MM.1S (cell line): ENCODE measurements around the gene SLC22A15.

Source experiments
- DNase-seq: peaks from one replicate; pipeline ENCODE4 v3.0.0-alpha.2; 2015
- H2AFZ ChIP-seq: fragments of 300-600 bp; sonication (generic); 2 replicates; pipeline ENCODE4 v1.6.0; 2016; ENCODE audit warnings: antibody characterized with exemption, low read length
- H3F3A ChIP-seq: fragments of 300-600 bp; sonication (generic); 2 replicates; pipeline ENCODE4 v1.6.1; 2016; ENCODE audit warnings: mild to moderate bottlenecking, antibody characterized with exemption, low read length, moderate library complexity, mixed read lengths; ENCODE audit not compliant: insufficient read depth
- H3K27ac ChIP-seq: fragments of 300-600 bp; sonication (generic); 2 replicates; pipeline ENCODE4 v1.5.1; 2016; ENCODE audit warnings: mild to moderate bottlenecking, low read length
- H3K27me3 ChIP-seq: fragments of 300-600 bp; sonication (generic); replicated peaks from 2 replicates; pipeline ENCODE4 v1.6.0; 2016; ENCODE audit warnings: low read length; ENCODE audit not compliant: insufficient read depth
- H3K36me3 ChIP-seq: fragments of 300-600 bp; sonication (generic); replicated peaks from 2 replicates; pipeline ENCODE4 v1.6.1; 2016; ENCODE audit warnings: mild to moderate bottlenecking, low read length, mixed read lengths; ENCODE audit not compliant: insufficient read depth
- H3K4me1 ChIP-seq: fragments of 300-600 bp; sonication (generic); 2 replicates; pipeline ENCODE4 v1.6.1; 2016; ENCODE audit warnings: low read length, mixed read lengths
- H3K4me2 ChIP-seq: fragments of 300-600 bp; sonication (generic); 2 replicates; pipeline ENCODE4 v1.6.0; 2016; ENCODE audit warnings: low read depth, low read length
- H3K4me3 ChIP-seq: fragments of 300-600 bp; sonication (generic); 2 replicates; pipeline ENCODE4 v1.5.1; 2016; ENCODE audit warnings: low read length, mixed read lengths
- H3K79me2 ChIP-seq: fragments of 300-600 bp; sonication (generic); 2 replicates; pipeline ENCODE4 v1.6.1; 2016; ENCODE audit warnings: mixed run types, low read length, mixed read lengths
- H3K9ac ChIP-seq: fragments of 300-600 bp; sonication (generic); 2 replicates; pipeline ENCODE4 v1.6.1; 2016; ENCODE audit warnings: low read length, mixed read lengths
- H3K9me2 ChIP-seq: fragments of 300-600 bp; sonication (generic); replicated peaks from 2 replicates; pipeline ENCODE4 v1.6.1; 2016; ENCODE audit warnings: mild to moderate bottlenecking, low read length, mixed read lengths; ENCODE audit not compliant: insufficient read depth
- H3K9me3 ChIP-seq: fragments of 300-600 bp; sonication (generic); replicated peaks from 2 replicates; pipeline ENCODE4 v1.6.1; 2016; ENCODE audit warnings: mild to moderate bottlenecking, low read length, mixed read lengths; ENCODE audit not compliant: insufficient read depth
- H4K20me1 ChIP-seq: fragments of 300-600 bp; sonication (generic); 2 replicates; pipeline ENCODE4 v1.6.1; 2016; ENCODE audit warnings: mild to moderate bottlenecking, low read length, moderate library complexity, mixed read lengths; ENCODE audit not compliant: insufficient read depth
- CTCF ChIP-seq: fragments of 300-600 bp; sonication (generic); IDR thresholded peaks from 2 replicates; pipeline ENCODE4 v1.5.1; 2016; ENCODE audit warnings: antibody characterized with exemption, low read length, mixed read lengths
- EZH2 ChIP-seq: fragments of 300-600 bp; sonication (generic); optimal IDR thresholded peaks from 2 replicates; pipeline ENCODE3; 2017; ENCODE audit warnings: low read depth, mild to moderate bottlenecking, antibody characterized with exemption, low read length, mixed read lengths
- EZH2phosphoT487 ChIP-seq: fragments of 300-600 bp; sonication (generic); IDR thresholded peaks from 2 replicates; pipeline ENCODE4 v1.6.1; 2018; ENCODE audit warnings: antibody characterized with exemption, low read length

The SLC22A15 gene

DNA sequence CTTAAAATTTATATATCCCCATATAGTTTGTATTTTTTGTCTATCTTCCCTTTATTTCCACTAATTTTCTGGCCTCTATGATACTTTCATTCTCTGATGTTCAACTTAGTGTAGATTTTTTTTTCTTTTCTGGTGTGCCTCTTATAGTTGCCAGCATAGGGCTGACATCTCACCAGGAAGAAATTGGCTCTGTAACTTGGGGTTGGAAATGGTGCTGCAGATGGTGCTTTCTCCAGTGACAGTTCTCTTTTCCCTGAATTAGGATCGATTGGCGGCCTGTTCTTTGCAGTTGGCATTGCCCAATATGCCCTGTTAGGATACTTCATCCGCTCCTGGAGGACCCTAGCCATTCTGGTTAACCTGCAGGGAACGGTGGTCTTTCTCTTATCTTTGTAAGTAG, 50.3 kb downstream of the SLC22A15 start:
- H4K20me1 ChIP-seq, result no peaks in the 10 kb centered on the region
- H3K9ac ChIP-seq, result no peak overlapping the region
- DNase-seq, result no peak
- no peak overlapping the region for H2AFZ ChIP-seq
- no peaks in the 10 kb centered on the region for H3K79me2 ChIP-seq
- no peaks in the 10 kb centered on the region for H3K36me3 ChIP-seq
- no peaks in the 10 kb centered on the region for H3K4me1 ChIP-seq
- H3K27me3 ChIP-seq, result no peaks in the 10 kb centered on the region
- no peaks in the 10 kb centered on the region for H3F3A ChIP-seq
- no peaks in the 10 kb centered on the region for H3K9me2 ChIP-seq
- H3K4me3 ChIP-seq, result no peak overlapping the region
- H3K27ac ChIP-seq, result no peak overlapping the region
- no peaks in the 10 kb centered on the region for H3K9me3 ChIP-seq
- H3K4me2 ChIP-seq, result no peak overlapping the region
- TF ChIP-seq EZH2phosphoT487, result no peak
- no peak for TF ChIP-seq EZH2

- Histone ChIP-seq H3K27me3 (no peaks in the 10 kb centered on the region), H3F3A (no peaks in the 10 kb centered on the region), H2AFZ (no peak overlapping the region), H3K4me3 (no peak overlapping the region), H3K36me3 (no peaks in the 10 kb centered on the region), H3K27ac (no peak overlapping the region), H3K9me2 (no peaks in the 10 kb centered on the region), H3K9me3 (no peaks in the 10 kb centered on the region), H3K4me1 (no peaks in the 10 kb centered on the region), H3K4me2 (no peak overlapping the region), H4K20me1 (no peaks in the 10 kb centered on the region), H3K9ac (no peak overlapping the region), H3K79me2 (no peaks in the 10 kb centered on the region)
- no peak for TF ChIP-seq CTCF
- TF ChIP-seq EZH2, result no peak
- no peak for TF ChIP-seq EZH2phosphoT487
- no peak for DNase-seq
These were observed 55.1 kb downstream of the SLC22A15 start for GRCh38 chr1:116031302-116031835.

- Histone ChIP-seq H3F3A (no peaks in the 10 kb centered on the region), H3K27me3 (no peaks in the 10 kb centered on the region), H3K4me2 (no peak overlapping the region), H4K20me1 (no peaks in the 10 kb centered on the region), H3K27ac (no peak overlapping the region), H3K36me3 (no peaks in the 10 kb centered on the region), H2AFZ (no peak overlapping the region), H3K9ac (no peak overlapping the region), H3K9me3 (no peaks in the 10 kb centered on the region), H3K4me3 (no peak overlapping the region), H3K4me1 (no peaks in the 10 kb centered on the region), H3K9me2 (no peaks in the 10 kb centered on the region), H3K79me2 (no peaks in the 10 kb centered on the region)
- no peak for DNase-seq
- TF ChIP-seq CTCF (no peak), EZH2 (no peak), EZH2phosphoT487 (no peak)
These were observed 57.0 kb downstream of the SLC22A15 start for GRCh38 chr1:116033322-116033721.

- Histone ChIP-seq H3K4me1 (no peaks in the 10 kb centered on the region), H3K27ac (no peak overlapping the region), H3K4me2 (no peak overlapping the region), H3K9ac (no peak overlapping the region), H3K79me2 (no peaks in the 10 kb centered on the region), H3K36me3 (no peaks in the 10 kb centered on the region), H2AFZ (no peak overlapping the region), H3K9me2 (no peaks in the 10 kb centered on the region), H4K20me1 (no peaks in the 10 kb centered on the region), H3K4me3 (no peak overlapping the region), H3K9me3 (no peaks in the 10 kb centered on the region), H3F3A (no peaks in the 10 kb centered on the region), H3K27me3 (no peaks in the 10 kb centered on the region)
- TF ChIP-seq CTCF (no peak), EZH2 (no peak), EZH2phosphoT487 (no peak)
- no peak for DNase-seq
These were observed 59.9 kb downstream of the SLC22A15 start for GRCh38 chr1:116036255-116036654.
